HG03378 (cell line): ENCODE data around the gene PRKCE.
"Not testable (repeated sequence)": the region's sequence is repeated elsewhere in the genome, so short reads cannot be mapped to it uniquely, and the experiment has no call there.

Source experiments
- ATAC-seq: cut with Tn5 transposase; IDR thresholded peaks from one replicate; pipeline ENCODE4 v1.9.1; 2021; ENCODE audit warnings: mild to moderate bottlenecking, moderate library complexity; ENCODE audit not compliant: unreplicated experiment

PRKCE gene

DNA sequence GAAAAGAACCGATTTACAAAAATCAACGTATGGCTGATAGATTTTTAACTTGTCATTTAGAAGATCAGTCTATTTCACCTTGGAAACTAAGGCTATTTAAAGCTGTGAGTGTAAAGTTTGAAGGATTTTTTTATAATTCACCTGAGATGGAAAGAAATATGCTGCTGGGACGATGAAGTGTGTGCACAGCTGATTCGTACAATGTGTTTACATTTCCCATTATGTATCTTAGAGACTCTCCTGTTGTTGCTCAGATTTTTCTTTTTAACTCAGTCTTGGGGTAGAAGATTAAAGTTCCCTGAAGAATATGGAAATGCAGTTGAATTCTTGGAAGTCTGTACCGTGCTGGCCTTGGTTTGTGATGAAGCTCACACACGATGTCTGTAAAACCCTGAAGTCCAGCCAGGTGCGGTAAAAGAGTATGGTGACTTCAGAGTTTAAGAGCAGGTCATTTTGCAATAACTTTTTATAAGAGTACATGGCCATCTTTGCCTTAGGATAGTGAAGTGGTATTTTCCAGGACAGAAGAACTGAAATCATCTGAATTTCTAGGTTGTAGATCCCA lies 250.1 kb downstream of the PRKCE start:
- no peak for ATAC-seq

DNA sequence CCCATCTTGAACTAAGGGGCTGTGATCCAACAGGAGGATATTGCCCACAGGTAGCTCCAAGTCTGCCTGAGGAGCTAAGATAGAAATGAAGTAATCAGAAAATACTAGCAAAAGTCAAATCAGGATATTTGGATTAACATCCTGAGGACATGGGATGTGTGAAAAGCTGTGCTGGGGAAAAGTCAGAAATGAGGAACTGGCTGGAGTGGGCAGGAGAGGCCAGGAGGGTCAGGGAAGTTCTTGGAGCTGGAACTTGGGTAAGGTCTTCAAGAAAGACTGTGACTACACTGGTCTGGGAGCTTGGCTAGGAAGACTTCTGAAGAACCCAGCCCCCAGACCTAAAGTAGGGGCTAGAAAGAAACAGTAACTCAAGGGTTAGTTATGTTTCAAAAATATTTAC lies 250.9 kb downstream of the PRKCE start:
- no peak for ATAC-seq

DNA sequence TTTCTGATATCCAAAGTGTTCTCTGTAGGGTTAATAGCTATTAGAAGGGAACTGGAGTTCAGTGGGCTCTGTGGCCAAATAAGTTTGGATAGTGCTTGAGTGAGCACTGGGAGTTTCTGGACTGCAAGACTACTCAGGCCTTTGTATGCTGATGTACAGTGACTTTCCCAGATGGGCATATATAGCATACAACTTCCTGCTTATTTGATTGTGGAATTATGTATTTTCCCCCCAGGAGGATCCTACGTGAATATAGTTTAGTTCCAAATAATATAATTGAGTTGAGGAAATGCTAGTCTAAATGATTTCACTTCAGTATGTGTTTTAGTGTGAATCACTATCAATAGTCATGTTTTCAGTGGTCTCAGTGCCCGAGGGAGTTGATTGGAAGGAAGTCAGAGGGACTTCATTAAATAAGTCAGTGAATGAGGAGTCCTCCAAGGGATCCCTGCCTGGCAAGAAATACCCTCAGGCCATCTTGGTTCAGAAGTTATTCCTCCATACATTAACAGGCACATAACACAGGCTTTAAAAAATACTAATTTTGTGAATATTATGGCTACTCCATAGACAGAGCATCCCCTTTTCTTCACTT lies 251.4 kb downstream of the PRKCE start:
- no peak for ATAC-seq

DNA sequence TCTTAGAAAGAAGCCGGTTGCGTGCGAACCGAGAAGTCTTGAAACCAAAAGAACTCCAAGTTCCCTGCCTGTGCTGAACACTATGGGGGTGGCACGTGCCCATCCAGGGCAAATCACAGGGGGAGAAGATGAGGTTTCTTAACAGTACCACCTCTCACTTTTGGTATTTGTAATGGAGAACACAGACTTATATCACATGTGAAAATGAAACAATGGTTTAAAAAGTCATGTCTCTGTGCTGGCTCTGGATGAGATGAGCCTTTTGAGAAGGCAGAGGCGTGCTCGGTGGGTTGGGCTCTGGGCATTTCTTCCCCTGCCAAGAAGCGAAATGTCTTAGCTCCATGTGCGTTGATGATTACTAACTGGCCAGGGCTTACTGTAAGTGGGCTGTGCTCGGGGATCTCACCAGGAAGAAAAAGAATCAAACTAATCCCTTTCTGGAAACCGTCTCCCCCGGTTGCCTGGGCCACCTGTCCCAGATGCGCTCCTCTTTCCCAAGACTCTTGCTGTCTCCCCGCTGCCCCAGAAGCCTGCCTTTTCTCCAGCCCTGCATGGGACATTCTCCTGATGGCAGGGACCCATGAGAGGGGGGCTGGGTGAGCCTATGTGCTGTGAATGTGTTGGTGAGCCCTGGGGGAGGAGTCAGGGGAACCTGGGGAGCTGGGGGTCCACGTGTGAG lies 252.9 kb downstream of the PRKCE start:
- ATAC-seq, result no peak

DNA sequence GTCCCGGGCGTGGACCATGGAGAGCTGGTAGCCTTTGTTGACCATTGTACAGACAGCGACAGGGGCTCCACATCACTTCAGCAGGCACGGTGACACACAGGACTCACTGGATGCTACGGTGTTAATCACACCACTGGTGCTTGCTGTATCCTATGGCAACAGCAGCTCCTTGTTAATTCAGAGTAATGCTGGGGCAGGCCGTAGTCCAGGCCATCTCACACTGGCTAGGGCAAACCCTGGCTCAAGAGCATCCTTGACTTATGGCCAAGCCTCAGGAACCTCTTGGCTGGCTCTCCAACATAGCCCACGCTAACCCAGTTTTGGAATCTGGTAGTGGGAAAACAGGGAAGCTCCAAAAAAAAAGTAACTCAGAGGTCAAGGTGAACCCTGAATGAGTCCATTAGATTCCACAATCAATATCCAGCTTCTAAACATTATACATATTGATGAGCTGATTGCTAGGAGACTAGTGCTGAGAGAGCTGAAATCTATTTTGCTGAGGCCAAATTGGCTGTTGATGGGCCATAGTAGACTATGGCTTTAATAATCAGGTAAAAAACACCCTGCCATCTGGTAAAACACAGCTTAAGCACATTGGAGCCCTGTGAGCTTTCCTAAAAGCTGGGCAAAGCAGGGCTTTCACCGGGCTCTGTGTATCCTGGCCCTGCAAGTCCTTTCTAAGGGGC lies 253.6 kb downstream of the PRKCE start:
- no peak for ATAC-seq

DNA sequence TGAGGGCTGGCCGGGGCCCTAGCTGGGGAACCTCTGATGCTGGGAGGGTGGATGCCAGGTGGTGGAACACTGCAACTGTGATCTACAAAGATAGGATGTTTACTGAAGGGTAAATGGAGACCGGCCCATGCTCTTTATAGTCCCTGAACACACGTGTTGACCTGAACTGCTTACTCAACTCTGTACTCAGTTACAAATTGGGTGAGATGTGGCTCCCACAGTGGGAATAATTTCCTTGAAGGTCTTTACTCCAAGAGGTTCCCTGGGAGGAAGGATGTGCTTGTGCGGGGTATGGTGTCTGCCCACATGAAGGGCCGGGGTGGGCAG lies 254.1 kb downstream of the PRKCE start:
- no peak for ATAC-seq

DNA sequence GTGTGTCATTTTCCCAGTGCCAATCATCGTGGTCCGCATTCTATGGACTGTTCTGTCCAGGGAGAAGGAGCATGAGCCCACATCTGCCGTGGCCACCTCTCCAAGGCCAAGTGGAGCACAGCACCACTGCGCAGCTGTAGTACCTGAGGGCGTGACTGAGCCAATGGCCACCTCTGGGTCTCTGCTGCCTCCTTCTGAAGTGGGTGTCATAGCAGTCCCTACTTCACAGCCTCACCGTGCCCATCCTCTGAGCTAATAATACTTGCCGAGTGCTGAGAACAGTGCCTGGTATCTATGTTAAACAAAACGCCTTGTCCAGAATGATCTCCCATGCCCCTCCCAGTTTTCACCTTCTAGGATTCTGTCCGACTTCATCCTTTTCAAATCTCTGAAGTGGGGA lies 256.1 kb downstream of the PRKCE start:
- ATAC-seq, result no peak

DNA sequence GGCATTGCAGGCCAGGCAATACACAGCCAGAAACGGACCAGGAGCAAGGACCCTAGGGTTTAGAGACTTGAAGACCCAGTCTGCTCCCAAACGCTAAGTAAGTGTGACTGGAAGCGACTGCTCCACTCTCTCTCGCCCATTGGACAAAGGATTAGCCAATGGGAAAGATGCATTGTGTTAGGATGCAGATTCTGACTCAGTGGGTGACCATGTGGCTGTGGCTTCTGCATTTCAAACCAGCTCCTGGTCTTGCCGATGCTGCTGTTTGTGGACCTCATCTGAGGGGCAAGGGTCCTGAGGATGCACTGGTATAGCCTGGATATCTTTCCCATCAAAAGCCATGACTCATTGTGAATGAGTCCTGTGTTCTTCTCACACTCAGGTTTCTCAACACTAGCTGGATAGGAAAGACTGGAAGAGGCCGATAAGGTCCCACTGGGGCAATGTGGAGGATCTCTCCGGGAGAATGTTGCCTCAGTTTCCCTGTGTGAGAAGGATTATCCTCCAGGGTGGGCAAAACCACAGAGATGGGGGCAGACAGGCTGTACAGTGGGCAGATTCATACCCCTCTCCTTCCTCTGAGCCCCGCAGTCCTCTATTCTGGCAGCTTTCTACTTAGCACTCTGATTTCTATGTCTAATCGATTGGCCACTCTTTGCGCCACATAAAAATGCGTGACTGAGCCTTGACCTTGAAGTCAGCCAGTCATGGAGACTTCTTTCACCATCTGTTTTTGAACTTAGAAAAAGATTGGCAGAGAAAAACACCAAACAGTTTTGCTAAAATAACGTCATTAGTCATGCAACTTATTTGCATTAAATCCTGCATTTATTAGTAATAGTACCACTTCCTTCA lies 257.1 kb downstream of the PRKCE start:
- no peak for ATAC-seq

DNA sequence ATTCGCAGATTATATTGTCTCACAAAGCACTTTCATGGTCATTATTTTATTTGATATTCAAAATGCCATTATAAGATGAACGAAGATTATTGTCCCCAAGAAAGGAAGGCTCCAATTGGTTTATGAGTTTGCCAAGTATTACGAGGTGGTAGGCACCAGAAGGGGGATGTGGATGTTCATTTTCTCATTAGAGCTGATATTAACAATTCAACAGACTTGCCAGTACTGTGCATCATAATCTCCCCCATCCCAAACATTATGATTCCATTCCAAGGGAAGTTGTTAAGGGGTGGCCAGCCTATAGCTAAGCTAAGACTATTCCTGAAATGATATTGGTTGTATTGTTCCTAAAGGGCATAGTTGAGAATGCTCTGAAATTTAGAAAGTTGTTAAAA lies 257.7 kb downstream of the PRKCE start:
- ATAC-seq, result no peak

DNA sequence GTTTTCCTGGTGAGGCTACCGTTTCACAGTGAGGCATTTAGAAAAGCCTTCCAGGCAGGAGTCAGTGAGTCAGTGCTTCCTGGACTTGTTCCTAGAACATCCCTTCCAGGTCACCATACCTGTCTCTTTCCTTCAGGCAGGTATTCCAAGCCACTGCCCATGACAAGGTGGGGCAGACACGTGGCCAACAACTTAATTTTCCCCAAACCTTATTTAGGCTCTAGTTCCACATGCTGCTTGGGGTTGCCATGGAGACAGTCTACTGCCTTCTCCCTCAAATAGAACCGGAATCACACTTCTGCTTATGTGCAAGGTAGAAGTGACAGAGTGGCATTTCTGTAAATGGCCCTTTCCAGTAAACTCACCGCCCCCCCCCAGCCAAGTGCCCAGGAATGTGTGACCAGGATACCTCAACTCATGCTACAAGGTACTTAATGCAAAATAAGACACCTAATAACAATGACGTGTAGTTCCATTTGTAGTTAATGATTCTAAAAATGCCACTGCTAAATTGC lies 258.3 kb downstream of the PRKCE start:
- peak; percentile 77 for ATAC-seq

DNA sequence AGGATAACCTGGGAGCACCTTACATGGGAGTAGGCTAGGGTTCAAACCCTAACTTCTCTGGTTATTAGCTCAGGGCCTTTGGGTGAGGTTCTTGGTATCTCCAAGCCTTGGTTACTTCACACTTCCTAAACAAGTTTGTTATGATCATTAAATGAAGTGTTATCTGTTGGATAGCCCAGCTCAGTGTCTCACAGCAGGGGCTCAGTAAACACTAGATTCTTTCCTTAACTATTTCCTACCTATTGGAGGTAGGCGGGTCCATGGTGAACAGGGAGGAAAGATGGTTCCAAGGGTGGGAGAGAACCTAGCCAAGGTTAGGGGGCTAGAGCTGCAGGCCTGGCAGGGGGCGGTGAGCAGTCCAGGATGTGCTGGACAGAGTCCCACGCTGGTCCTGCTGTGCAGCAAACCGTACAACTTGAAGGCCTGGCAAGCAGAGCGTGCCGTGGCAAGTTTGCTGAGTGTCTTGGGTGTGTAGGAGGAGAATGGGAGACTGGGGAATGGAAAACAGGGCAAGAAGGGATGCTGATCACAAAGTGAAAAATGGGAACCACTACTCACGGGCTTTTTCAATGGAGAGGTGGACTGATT lies 259.1 kb downstream of the PRKCE start:
- ATAC-seq, result no peak

DNA sequence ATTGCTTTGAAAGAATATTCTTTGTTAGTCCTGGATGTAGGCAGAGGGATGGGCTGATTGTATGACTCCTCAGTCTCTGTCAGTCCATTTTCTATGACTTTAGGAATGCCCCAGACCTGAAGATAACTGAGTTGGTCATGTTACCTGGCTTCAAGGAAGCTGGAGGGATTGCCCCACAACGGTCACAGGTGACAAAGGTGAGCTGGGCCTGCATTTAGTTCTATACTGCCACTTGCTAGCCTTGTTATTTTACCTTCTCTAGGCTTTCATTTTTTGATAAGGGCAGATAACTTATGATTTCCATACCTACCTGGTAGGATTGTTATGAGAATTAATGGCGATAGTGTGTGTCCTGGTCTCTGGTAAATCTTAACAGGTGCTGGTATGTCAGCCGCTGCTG lies 260.1 kb downstream of the PRKCE start:
- ATAC-seq, result no peak

DNA sequence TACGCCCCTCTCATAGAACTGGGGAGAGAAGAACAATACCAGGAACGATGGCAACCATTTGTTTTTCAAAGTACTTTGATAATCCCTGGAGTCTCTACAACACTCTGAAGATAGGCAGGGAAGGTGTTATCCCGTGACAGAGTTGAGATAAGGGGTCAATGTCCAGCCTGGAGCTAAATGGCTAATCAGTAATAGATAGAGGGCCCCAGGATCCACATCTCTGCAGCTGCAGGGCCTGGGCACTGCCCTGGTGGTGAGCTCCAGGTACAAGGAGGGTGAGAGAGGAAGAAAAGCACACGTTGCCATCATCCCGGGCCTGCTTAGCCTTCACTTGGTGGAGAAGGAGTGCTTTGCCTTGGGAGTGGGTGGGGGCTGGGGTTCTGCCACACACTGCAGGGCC lies 260.6 kb downstream of the PRKCE start:
- ATAC-seq, result no peak

DNA sequence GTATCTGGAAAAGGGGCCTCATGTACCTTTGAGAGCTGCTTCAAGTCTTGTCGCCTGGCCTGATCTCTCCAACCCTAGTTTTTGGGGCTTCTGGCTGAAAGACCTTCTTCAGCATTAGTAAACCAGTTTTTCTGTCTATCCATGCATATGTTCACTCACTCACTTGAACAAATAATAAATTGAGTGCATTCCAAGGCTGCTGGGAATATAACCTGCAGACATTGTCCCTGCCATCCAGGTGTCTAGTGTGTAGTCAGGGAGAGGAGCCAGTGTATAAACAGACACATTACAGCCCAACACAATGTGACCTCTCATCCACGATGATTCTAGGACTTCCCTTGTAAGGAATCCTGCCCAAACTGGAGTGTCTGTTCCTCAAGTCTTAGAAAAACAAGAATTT lies 262.1 kb downstream of the PRKCE start:
- ATAC-seq, result no peak

DNA sequence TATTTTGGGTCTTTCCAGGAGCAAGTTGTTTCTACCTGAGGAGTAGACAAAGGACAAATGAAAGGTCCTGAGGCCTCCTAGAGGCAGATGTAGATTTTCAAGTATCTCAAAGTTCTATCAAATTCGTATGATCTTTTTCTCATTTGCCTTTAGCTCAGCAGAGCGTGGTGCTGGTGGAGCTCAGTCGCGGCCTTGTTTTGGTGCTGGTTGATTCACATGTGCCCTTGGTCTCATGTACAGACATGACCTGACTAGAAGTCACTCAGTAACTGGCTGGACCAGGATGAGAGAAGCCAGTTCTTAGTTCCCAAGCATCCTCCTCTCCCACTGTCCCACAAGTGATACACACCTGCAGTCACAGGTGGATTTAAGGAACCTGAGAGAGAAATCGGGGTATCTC lies 264.0 kb downstream of the PRKCE start:
- ATAC-seq, result no peak

DNA sequence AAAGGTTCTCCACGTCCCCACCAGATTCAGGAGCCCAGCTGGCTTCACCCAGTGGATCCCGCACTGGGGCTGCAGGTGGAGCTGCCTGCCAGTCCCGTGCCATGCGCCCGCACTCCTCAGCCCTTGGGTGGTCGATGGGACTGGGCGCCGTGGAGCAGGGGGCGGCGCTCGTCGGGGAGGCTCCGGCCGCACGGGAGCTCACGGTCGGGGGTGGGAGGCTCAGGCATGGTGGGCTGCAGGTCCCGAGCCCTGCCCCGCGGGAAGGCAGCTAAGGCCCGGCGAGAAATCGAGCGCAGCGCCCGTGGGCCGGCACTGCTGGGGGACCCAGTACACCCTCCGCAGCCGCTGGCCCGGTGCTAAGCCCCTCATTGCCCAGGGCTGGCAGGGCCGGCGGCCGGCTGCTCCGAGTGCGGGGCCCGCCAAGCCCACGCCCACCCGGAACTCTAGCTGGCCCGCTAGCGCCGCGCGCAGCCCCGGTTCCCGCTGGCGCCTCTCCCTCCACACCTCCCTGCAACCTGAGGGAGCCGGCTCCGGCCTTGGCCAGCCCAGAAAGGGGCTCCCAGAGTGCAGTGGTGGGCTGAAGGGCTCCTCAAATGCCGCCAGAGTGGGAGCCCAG lies 266.2 kb downstream of the PRKCE start:
- not testable (repeated sequence) for ATAC-seq

DNA sequence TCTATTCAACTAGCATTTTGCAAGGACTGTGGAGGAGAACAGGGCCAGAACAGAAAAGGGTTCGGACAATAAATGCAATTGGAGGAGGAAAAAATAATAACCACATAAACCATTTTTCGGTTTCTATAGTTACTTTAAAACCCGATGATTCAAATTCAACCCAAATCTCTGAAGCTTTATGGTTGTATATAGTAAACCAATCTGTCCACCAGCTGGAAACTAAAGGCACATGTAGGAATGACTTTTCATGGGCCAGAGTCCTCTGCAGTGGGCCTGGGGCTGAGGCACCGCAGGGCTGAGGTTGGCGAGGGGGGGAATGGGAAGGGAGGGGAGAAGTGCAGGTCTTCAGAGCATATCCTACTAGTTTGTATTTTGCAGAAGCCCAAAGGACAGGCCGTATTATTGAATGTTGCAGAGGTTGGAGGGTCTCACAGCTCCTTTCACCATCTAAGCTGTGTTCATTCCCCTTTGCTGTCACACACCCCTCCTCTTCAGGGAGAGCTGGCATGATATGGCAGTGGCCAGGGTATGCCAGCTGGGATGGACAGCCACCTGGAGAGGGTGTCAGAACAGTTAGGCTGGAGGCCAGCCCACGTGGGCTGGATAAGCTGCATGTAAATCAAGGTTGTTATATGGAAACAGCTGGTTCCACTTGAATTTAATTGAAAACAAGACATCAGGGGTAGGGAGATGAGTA lies 267.1 kb downstream of the PRKCE start:
- ATAC-seq, result no peak

DNA sequence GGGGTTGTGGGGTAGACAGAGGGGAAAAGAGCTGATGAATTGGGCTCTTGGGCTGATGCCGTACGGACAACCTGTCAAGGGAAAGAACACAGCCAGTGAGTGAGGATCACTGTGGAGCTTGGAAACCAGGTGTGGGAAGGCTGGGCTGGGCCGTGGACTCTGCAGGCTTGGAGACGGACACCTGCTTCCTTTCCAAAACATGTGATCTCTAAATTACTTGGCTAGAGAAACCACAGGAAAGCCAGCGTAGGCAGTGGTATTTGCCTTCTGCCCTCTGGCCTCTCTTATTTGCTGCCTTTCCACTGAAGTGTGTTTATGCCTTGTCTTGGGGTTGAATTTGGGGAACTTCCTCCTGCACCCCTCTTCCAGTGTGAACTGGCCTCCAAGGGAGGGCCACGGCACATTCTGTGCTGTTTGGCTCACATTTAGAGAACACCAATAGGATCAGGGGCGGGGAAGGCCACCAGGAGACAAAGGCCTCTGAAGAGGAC lies 267.7 kb downstream of the PRKCE start:
- ATAC-seq, result no peak

DNA sequence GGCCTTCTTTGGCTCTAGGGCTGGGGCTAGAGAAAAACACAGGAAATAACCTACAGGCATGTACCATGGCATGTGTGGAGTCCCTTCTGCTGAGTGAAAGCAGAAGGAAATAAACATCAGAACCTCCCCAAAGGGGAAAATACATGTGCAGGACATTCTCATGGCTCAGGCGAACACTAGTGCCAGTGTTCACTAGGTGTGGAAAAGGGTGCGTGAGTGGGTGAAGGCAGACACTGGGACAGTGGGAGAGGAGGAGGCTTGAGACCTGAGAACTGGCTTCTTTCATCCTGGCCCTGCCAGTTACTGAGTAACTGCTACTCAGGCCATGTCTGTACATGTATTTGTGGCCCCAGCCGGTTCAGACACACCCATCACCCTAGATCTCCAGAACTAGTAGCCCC lies 268.2 kb downstream of the PRKCE start:
- no peak for ATAC-seq

DNA sequence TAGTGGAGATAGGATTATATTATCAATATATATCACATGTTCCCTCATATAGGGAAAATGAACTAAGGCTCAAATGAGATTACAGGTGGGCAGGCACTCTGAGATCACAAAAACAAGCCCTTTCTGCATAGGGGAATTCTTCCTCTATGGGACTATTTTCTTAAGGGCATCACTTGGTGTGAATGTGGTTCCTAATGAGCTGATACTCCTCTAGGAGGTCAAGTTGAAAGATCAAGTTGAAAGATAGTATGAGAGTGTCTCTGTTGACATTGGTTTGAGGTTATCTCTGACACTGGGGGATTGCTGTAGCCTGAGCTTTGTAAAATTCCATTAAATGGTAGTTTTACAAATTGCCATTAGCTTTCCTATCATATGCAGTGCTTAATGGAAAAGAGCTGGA lies 270.4 kb downstream of the PRKCE start:
- no peak for ATAC-seq
